Upper lobe of left lung (tissue), 6 donors: ENCODE measurements around the gene CSF2. TPM values are rescaled to one million over a fixed set of nuclear protein-coding genes. Genes with fewer than 3 reads are reported as not detected.

ENCODE experiments used
- ATAC-seq, 2 donors: fragments of 200-7000 bp; cut with Tn5 transposase; one replicate each; pipeline ENCODE4 v1.9.1; 2022; ENCODE audit warnings: mild to moderate bottlenecking in 2 of 2, moderate library complexity in 2 of 2; ENCODE audit not compliant: low FRiP score in 2 of 2
- DNase-seq, 2 donors: peaks; one replicate each; pipeline ENCODE4 v3.0.0-alpha.2; 2019 to 2020
- H3K27ac ChIP-seq, 4 donors: fragments of 200-600 bp; sonication (generic); one replicate each; pipeline ENCODE4 v1.5.1; 2016 to 2019
- H3K27me3 ChIP-seq, 4 donors: fragments of 200-600 bp; sonication (generic); one replicate each; pipeline ENCODE4 v1.5.1; 2017 to 2019
- H3K36me3 ChIP-seq, 4 donors: fragments of 200-600 bp; sonication (generic); one replicate each; pipeline ENCODE4 v1.5.1; 2016 to 2019
- H3K4me1 ChIP-seq, 4 donors: fragments of 200-600 bp; sonication (generic); one replicate each; pipeline ENCODE4 v1.5.1; 2018 to 2019
- H3K4me3 ChIP-seq, 4 donors: fragments of 200-600 bp; sonication (generic); one replicate each; pipeline ENCODE4 v1.5.1; 2017 to 2019; ENCODE audit warnings: mild to moderate bottlenecking in 2 of 4, moderate library complexity in 1 of 4
- H3K9me3 ChIP-seq, 4 donors: fragments of 200-600 bp; sonication (generic); one replicate each; pipeline ENCODE4 v1.5.1; 2018 to 2019
- CTCF ChIP-seq, 6 experiments: fragments of 450-650 bp in 4 of 6; fragments of 200-600 bp in 2 of 6; sonication (generic) in 2 of 6; IDR thresholded peaks; one replicate each; pipeline ENCODE4 v1.5.1; 2016 to 2019; ENCODE audit warnings: antibody characterized with exemption in 6 of 6
- EP300 ChIP-seq, 4 donors: sonication (generic); formaldehyde crosslinking; IDR thresholded peaks; one replicate each; pipeline ENCODE4 v1.5.1; 2017; ENCODE audit warnings: antibody characterized with exemption in 4 of 4, control low read depth in 2 of 4
- POLR2A ChIP-seq, 4 donors: fragments of 450-650 bp; IDR thresholded peaks; one replicate each; pipeline ENCODE4 v1.5.1; 2016 to 2017; ENCODE audit warnings: antibody characterized with exemption in 4 of 4, mild to moderate bottlenecking in 2 of 4
- POLR2AphosphoS5 ChIP-seq, 2 donors: sonication (generic); formaldehyde crosslinking; IDR thresholded peaks; one replicate each; pipeline ENCODE4 v1.5.1; 2017; ENCODE audit warnings: antibody characterized with exemption in 2 of 2
- WGBS, 2 donors: methylation state at CpG; one replicate each; pipeline ENCODE4 v1.1.5; 2017 to 2018; 5-methylcytosine and 5-hydroxymethylcytosine counted together
- total RNA-seq, 6 donors: library from RNA; depleted of rRNA in 4 of 6; stranded (reverse); fragments of >200 nt in 4 of 6; gene quantifications; one replicate each; pipeline versions ENCODE4 v1.1.0 to v1.2.1, GENCODE V29; 2016 to 2021
- donor health status: DM: no; HTN: no; CAD: no; lungs with moderate emphysema.
- donor health status: DM: no; HTN: yes; CAD: no; lungs with severe emphysema.

CSF2 gene
- total RNA-seq, 6 donors from 2014 or later = 3.9 to 10.0 (median 4.4) TPM; not detected in 1

- Histone ChIP-seq H3K4me3 (no peak overlapping the region), H3K27me3 (no peaks in the 10 kb centered on the region), H3K9me3 (no peaks in the 10 kb centered on the region), H3K4me1 (peaks cover 10 to 23% (median 17%) of the 10 kb centered on the region in 4 donors), H3K36me3 (no peaks in the 10 kb centered on the region), H3K27ac (peak overlapping the region in 1 of 4 donors; percentile 30)
- no peak for TF ChIP-seq CTCF (IDR thresholded peaks at IDR 0.05)
- no peak for TF ChIP-seq EP300 (IDR thresholded peaks at IDR 0.05)
- TF ChIP-seq POLR2AphosphoS5 (IDR thresholded peaks at IDR 0.05) = no peak
- TF ChIP-seq POLR2A (IDR thresholded peaks at IDR 0.05) = no peak
- 94% methylated on average over 6 of the region's 6 CpGs for WGBS, 2 donors
- no peak for ATAC-seq
- peak in 1 of 2 donors; percentile 34 for DNase-seq
Measured at GRCh38 chr5:132101385-132101880, 27.8 kb downstream of the CSF2 start.

- peak in 1 of 2 donors; percentile 35 for DNase-seq
- Histone ChIP-seq H3K36me3 (no peaks in the 10 kb centered on the region), H3K9me3 (no peaks in the 10 kb centered on the region), H3K27me3 (no peaks in the 10 kb centered on the region), H3K4me1 (peaks cover 10 to 23% (median 17%) of the 10 kb centered on the region in 4 donors), H3K4me3 (no peak overlapping the region), H3K27ac (peak overlapping the region in 2 of 4 donors; percentile 69 to 77)
- no peak for ATAC-seq
- 88% methylated on average over 4 to 5 of the region's 5 CpGs for WGBS, 2 donors
- TF ChIP-seq CTCF (IDR thresholded peaks at IDR 0.05) = no peak
- TF ChIP-seq POLR2AphosphoS5 (IDR thresholded peaks at IDR 0.05) = no peak
- no peak for TF ChIP-seq POLR2A (IDR thresholded peaks at IDR 0.05)
- TF ChIP-seq EP300 (IDR thresholded peaks at IDR 0.05) = no peak
Measured at GRCh38 chr5:132102101-132102701, 28.6 kb downstream of the CSF2 start.

GRCh38 chr5:132102944-132103331, 29.3 kb downstream of the CSF2 start:
- TF ChIP-seq EP300 (IDR thresholded peaks at IDR 0.05) (no peak), POLR2A (IDR thresholded peaks at IDR 0.05) (no peak), CTCF (IDR thresholded peaks at IDR 0.05) (no peak), POLR2AphosphoS5 (IDR thresholded peaks at IDR 0.05) (no peak)
- no peaks in the 10 kb centered on the region for H3K9me3 ChIP-seq
- H3K27me3 ChIP-seq = no peaks in the 10 kb centered on the region
- H3K36me3 ChIP-seq = no peaks in the 10 kb centered on the region
- peaks cover 10 to 23% (median 17%) of the 10 kb centered on the region in 4 donors for H3K4me1 ChIP-seq
- peak overlapping the region; percentile 36 to 77 (median 71) for H3K27ac ChIP-seq
- WGBS, 2 donors = 73 to 80% methylated on average over 2 to 3 of the region's 3 CpGs
- ATAC-seq (no peak), DNase-seq (no peak)
- no peak overlapping the region for H3K4me3 ChIP-seq

- H3K4me3 ChIP-seq = no peak overlapping the region
- no peaks in the 10 kb centered on the region for H3K9me3 ChIP-seq
- no peak for TF ChIP-seq POLR2A (IDR thresholded peaks at IDR 0.05)
- peak in 1 of 4 donors; percentile 39 for TF ChIP-seq EP300 (IDR thresholded peaks at IDR 0.05)
- TF ChIP-seq POLR2AphosphoS5 (IDR thresholded peaks at IDR 0.05) = peak in 1 of 2 donors; percentile 7
- TF ChIP-seq CTCF (IDR thresholded peaks at IDR 0.05) = no peak
- peaks cover 10 to 23% (median 17%) of the 10 kb centered on the region in 4 donors for H3K4me1 ChIP-seq
- no peaks in the 10 kb centered on the region for H3K27me3 ChIP-seq
- peak overlapping the region; percentile 36 to 77 (median 71) for H3K27ac ChIP-seq
- peak; percentile 74 to 90 for ATAC-seq
- DNase-seq = peak in 1 of 2 donors; percentile 84
- no peaks in the 10 kb centered on the region for H3K36me3 ChIP-seq
Measured at GRCh38 chr5:132103332-132103951, 29.9 kb downstream of the CSF2 start.
